ENCODE results near the gene POU2F1. TPM values are rescaled to one million over a fixed set of nuclear protein-coding genes. Genes with fewer than 3 reads are reported as not detected.

Gene POU2F1
- total and polyA plus RNA-seq, 2 experiments from 2014 or later = 38.8 to 66.1 TPM

GRCh38 chr1:167328306-167328815 is 107.7 kb downstream of the POU2F1 start:
- TF ChIP-seq REST (IDR thresholded peaks at IDR 0.05; ENCODE audit: unreplicated experiment) = no peak
- peaks cover 28% of the 10 kb centered on the region for H3K36me3 Mint-ChIP-seq (ENCODE audit: low read depth)
- H3K4me3 Mint-ChIP-seq = peak overlapping the region; percentile 57
- no peaks in the 10 kb centered on the region for H3K27me3 Mint-ChIP-seq (ENCODE audit: insufficient read depth, low read depth, poor library complexity)
- Histone ChIP-seq H3K79me2 (replicated peaks; ENCODE audit: insufficient read depth) (peaks cover 95% of the 10 kb centered on the region), H3K4me1 (ENCODE audit: insufficient read depth) (peaks cover 44% of the 10 kb centered on the region), H3K36me3 (ENCODE audit: insufficient read depth) (peaks cover 7% of the 10 kb centered on the region; the same call in 1 of the 2 replicates), H2AFZ (no peak overlapping the region), H3K27me3 (ENCODE audit: insufficient read depth) (no peaks in the 10 kb centered on the region), H4K20me1 (replicated peaks; ENCODE audit: insufficient read depth) (peaks cover 10% of the 10 kb centered on the region), H3K4me3 (peak overlapping the region; percentile 47), H3F3A (replicated peaks; ENCODE audit: low read depth) (no peaks in the 10 kb centered on the region), H3K9me2 (ENCODE audit: insufficient read depth) (0 out of 2 replicates have a peak, but pooled peaks cover 2% of the 10 kb centered on the region), H3K27ac (ENCODE audit: low read depth) (peak overlapping the region; percentile 70; the same call in 1 of the 2 replicates), H3K4me2 (peak overlapping the region; percentile 79)
- H3K4me1 Mint-ChIP-seq = peaks cover 51% of the 10 kb centered on the region
- ATAC-seq = peak; percentile 37; the same call in 2 of the 3 replicates
- peak overlapping the region; percentile 56 for H3K27ac Mint-ChIP-seq
- peaks cover 10% of the 10 kb centered on the region; the same call in 2 of the 3 replicates for H3K9me3 Mint-ChIP-seq
- DNase-seq (ENCODE audit: low spot score) = no peak

GRCh38 chr1:167328816-167329483 is 108.3 kb downstream of the POU2F1 start:
- no peaks in the 10 kb centered on the region for H3F3A ChIP-seq (replicated peaks; ENCODE audit: low read depth)
- H3K4me1 Mint-ChIP-seq = peaks cover 55% of the 10 kb centered on the region
- 0 out of 2 replicates have a peak, but pooled peaks cover 2% of the 10 kb centered on the region for H3K9me2 ChIP-seq (ENCODE audit: insufficient read depth)
- peak overlapping the region; percentile 70 for H3K27ac ChIP-seq (ENCODE audit: low read depth)
- DNase-seq (ENCODE audit: low spot score) (peak; percentile 56), ATAC-seq (peak; percentile 83)
- H3K4me2 ChIP-seq = peak overlapping the region; percentile 79
- peaks cover 44% of the 10 kb centered on the region for H3K4me1 ChIP-seq (ENCODE audit: insufficient read depth)
- TF ChIP-seq POLR2AphosphoS5 (IDR thresholded peaks at IDR 0.05; ENCODE audit: low read depth) (no peak), CREB1 (CRISPR knock-in tag; IDR thresholded peaks at IDR 0.05; ENCODE audit: low read depth) (no peak), ZNF331 (CRISPR knock-in tag; IDR thresholded peaks at IDR 0.05; ENCODE audit: low read depth) (no peak), ZNF114 (CRISPR knock-in tag; IDR thresholded peaks at IDR 0.05) (no peak)
- H3K36me3 ChIP-seq (ENCODE audit: insufficient read depth) = peaks cover 2% of the 10 kb centered on the region; the same call in 1 of the 2 replicates
- H3K79me2 ChIP-seq (replicated peaks; ENCODE audit: insufficient read depth) = peaks cover 92% of the 10 kb centered on the region
- H3K27ac Mint-ChIP-seq = peak overlapping the region; percentile 71
- no peaks in the 10 kb centered on the region for H3K27me3 Mint-ChIP-seq (ENCODE audit: insufficient read depth, low read depth, poor library complexity)
- H3K36me3 Mint-ChIP-seq (ENCODE audit: low read depth) = peaks cover 22% of the 10 kb centered on the region
- no peak overlapping the region for H2AFZ ChIP-seq
- H3K4me3 ChIP-seq = peak overlapping the region; percentile 47
- peaks cover 10% of the 10 kb centered on the region for H4K20me1 ChIP-seq (replicated peaks; ENCODE audit: insufficient read depth)
- H3K4me3 Mint-ChIP-seq = peak overlapping the region; percentile 57
- no peaks in the 10 kb centered on the region for H3K27me3 ChIP-seq (ENCODE audit: insufficient read depth)
- H3K9me3 Mint-ChIP-seq = peaks cover 4% of the 10 kb centered on the region; the same call in 2 of the 3 replicates
